Ureter (tissue), 1 donor: ENCODE data around the gene POU2F1. TPM values are rescaled to one million over a fixed set of nuclear protein-coding genes. Genes with fewer than 3 reads are reported as not detected.

Experiments
- DNase-seq: peaks from one replicate; pipeline ENCODE4 v3.0.0-alpha.2; 2020; ENCODE audit warnings: low spot score
- total RNA-seq: library from RNA; stranded (reverse); gene quantifications from one replicate; pipeline ENCODE4 v1.2.4, GENCODE V29; 2023
- donor health status: DM: yes; HTN: yes; CAD: no.

POU2F1 gene
- total RNA-seq, 1 donor from 2014 or later: 31.5 TPM

DNA sequence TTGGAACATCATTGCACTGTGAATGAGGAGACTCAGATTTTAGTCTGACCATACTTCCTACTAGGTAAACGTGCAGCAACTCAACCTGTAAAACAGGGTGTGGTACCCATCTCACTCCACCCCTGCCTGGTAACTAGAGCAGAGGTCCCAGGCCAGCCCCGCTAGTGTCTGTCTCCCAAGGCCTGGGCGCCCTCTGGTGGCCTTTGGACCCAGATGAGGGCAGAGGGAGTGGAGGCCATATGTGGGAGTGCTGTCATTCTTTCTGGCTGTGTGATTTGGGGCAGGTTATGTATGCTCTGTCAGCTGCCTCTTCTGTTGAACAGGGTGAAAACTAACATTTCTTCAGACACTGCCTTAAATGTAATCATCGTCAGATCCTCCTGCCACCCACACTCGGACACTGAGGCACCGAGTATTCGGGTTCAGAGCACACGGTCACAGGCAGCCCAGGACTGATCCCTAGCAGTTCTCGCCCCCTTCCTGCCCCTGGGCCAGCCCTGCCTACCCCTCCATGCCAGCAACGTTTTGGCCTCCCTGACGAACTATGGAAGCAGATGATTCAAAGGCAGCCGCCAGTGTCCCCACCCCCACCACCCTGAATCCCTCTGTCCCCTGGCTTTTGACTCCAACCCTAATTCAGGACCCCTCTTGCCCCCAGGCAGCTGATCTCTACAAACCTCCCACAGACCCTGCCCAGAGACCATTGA lies 221.6 kb downstream of the POU2F1 start:
- DNase-seq: peak; percentile 91

DNA sequence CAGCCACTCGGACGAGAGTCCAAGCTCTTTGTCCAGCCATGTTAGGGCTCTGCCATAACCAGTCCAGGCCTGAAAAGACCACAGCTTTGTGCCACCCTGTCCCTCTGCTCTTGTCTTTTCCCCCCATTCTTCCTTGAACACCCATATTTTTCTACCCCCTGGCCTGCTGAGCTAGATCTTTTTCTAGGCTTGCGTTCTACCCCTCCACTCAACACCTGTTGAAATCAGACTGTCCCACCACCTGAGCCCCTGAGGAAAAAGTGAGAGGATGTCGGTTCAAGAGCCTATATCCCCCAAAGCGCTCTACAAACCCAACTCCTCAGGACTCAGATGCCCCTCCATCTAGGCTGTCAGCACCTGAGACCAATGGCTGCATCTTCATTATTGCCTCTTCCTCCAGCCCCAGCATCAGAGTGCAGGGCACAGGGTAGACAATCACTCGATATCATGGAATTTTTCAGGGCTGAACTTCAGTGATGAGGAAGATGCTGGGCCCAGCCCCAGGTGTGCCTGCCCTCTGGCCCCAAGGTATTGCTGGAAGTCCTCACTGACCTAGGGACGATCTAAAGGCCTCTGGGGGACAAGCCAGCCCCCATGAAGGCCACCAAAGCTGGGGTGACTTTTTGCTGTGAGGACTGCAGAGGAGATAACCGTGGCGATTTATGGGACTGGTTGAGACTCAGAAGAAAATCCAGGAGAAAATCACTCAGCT lies 222.3 kb downstream of the POU2F1 start:
- peak; percentile 30 for DNase-seq

DNA sequence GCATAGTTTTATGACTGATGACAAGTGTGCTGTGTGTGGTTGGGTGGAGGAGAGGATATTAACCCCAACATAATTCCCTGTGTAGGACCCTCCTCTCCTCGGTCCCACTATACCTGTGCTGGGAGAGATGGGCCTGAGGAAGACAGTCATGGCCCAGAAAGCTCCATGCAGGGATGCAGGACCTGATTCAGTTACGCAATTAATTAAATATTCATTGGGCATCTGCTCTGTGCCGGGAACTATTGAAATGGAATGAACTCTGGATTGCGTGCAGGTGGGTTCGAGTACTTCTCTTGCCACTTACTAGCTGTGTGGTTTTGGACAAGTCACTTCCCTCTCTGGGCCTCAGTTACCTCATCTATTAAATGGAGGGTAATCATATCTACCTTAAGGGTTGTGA lies 223.1 kb downstream of the POU2F1 start:
- peak; percentile 32 for DNase-seq

DNA sequence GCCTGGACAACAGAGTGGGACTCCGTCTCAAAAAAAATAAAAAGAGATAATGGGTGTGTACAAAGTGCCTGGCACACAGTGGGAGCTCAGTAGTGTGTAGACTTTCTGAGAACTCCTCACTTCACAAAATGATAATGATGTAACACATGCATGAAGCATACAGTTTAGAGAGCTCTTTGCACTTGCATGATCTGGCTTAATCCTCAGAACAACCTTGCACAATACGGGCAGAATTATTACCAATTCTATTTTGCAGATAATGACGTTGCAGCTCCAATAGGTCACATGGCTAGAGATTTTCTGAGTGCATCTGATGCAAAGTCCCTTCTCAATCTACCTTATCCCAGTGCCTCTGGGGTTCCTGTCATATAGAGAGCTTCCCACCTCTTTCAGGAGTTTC lies 226.3 kb downstream of the POU2F1 start:
- DNase-seq: no peak

DNA sequence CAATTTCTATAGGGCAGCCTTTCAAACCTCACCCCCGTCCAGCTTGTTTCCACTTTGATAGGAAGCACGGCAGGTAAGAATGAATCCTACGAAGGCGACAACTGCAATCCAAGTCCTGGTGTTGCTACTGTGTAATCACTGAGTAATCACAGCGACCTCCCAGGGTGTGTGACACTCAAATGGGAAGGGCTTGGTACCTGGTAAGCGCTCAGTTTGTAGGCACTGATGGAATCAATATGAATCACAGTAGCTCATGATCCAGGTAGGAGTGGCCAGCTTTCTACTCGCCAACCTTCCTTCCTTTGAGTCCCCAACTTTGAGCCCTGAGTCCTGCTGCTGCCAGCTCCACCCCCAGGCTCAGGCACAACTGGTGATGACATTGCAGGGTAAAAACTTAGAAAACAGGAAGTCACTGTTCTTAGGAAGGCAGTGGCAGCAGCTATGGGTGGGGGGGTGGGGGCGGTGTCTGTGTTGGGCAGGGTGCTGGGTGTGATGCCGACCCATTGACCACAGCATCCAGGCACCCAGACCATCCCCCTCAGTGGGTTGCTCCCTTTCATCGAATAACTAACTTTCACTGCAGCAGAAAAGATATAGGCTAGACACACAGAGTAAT lies 226.9 kb downstream of the POU2F1 start:
- peak; percentile 65 for DNase-seq

DNA sequence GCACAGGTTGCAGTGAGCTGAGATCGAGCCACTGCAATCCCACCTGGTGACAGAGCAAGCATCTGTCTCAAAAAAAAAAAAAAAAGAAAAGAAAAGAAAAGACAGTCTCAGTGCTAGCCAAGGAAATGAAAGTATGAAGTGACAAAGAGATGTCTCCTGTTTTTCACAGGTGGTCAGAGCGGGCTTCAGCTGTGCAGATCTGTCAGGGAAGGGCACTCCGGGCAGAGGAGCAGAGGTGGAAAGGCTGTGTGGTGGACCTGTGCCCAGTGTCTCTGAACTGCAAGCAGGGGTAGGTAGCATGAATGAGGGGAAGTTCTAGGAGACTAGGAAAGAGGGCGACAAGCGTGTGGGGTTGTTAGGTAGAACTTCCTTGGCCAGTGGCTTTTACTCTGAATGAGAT lies 230.2 kb downstream of the POU2F1 start:
- DNase-seq: no peak

DNA sequence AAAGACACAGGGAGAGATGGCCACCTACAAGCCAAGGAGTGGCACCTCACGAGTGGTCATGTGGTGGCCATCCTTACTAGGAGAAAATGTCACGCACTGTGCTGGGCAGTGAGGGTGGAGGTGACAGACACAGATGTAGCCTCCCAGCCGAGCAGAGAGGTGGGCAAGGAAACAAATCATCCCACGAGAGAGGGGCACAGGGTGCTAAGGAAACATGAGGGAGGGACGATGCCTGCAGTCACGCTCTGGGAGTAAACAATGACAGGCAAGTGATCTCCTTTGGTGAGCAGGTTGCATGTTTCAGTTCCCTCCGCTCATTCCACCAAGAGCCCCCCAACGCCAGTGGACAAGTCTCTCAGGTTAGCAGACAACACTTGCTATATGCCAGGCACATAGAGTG lies 231.8 kb downstream of the POU2F1 start:
- DNase-seq: no peak

DNA sequence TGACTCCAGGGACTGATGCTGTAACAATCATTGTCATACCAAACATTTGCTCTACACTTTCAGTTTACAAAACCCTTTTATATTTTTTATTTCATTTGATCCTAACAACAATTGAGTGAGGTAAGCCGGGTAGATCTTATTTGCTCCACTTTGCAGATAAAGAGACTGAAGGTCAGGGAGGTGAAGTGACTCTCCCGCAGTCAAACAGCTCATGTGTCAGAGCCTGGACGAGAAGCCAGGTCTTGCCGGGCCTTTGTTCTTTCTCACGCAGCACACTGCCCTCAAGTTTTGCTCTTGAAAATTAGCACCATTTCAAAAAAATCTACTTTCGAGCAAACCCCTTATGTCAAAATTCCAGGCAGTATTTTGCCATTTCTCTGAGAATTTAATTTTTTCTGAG lies 232.4 kb downstream of the POU2F1 start:
- no peak for DNase-seq

DNA sequence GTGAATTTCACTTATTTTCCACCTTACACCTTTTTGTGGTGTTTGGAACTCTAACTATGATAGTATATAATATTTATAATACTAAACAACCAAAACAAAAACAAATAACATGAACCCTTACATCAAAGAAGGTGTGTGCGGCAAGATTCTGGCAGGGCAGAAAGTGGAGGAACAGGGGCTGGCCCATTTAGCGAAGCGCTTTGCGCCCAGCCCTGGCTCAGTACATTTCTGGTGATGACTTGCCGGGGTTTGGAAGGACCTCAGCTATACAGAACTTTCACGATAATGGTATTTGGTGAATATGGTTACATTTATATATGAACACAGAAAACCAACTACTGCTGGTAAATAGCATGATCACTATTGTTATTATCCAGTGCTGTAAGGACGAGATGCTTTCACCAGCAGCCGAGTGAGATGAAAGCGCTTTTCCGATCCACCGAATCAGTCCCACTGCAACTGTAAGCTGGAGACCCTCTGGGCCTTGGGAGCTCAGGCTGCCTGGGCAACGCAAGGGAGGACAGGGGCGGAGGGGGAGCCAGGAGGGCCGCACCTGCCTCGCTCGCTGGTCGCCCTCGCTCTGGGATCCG lies 233.7 kb downstream of the POU2F1 start:
- no peak for DNase-seq

DNA sequence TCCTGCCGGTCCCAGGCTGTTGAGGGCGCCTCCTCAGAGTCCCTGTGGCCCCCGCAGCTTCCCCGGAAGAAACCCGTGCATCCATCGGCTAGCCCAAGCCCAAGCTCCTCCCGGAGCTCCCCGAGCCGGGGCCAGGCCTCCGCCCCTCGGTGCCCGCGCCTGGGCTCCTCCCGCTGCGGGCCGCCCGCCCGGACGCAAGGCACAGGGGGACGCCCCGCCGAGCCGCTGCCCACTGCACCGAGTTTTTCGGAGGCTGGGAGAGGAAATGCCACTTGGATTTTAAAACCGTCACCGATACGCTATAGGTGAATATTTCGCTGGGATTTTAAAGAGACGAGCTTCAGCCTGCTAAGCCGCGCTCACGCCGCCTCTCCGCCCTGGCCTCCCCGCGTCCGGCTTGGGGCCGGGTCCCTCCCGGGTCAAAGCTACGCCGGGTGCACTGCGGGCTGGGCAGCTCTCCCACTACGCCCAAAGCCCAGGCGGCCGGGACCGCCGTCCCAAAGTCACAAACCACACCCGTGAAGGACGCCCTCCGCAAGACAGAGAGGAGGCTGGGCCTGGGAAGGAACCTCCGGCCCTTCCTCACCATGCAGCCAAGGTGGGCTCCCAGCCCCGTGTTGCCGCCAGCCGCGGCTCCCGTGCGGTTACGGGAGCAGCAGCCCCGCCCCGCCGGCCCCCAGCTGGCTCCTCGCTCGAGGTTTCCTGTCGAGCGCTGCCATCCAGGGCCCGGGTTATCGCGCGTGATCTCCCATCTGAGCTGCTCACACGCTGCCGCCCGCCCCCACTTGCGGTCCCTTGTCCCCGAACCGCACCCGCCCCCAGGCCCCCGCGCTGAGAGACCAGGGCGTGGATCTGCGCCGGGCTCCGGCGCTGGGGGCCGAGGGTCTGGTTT lies 234.5 kb downstream of the POU2F1 start:
- DNase-seq: peak; percentile 73

DNA sequence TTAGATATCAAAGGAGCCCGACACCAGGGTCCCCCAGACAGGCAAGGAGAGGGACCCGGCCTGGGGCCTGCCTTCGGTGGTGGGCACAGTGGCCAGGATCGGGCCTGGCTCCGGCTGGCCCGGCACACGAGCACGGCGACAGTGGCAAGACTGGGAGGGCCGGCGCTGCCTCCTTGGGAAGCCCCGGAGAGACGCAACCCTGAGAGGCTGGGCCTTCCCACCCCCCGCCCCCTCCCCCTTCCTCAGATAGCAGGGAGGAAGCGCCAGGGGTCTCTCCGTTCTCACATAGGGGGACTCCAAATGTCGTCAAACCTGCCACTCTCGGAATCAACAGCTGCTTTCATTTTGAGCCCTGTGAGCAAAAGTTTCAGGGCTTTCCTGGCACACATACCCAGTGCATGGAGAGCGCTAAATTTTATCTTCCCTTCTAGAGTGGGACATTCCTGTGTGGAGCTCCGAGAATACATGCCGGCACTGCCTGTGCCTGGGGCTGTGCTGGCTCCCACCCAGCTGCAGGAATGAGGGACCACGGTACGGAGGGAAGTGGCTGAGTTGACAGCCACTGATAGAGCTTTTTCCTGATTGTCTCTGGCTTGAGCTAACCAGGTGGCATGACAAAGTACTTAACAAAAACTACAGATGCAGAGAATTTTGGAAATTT lies 235.2 kb downstream of the POU2F1 start:
- no peak for DNase-seq

DNA sequence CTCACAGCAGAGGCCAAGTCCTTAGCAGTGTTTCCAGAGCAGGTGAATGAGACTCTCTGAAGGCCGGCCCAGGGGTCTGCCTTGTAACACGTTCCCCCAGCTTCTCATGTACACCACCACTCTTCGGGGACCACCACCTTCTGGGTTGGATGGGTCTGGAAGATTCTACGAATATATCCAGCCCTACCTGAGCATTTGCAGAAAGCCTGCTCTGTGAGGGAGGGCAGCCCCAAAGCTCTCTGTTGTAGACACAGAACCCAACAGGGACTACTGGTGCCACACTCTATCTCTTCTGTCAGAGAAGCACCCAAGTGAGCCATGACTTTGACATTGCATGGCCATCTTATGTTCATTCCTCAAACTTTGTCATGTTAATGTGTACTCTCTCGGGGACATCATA lies 235.8 kb downstream of the POU2F1 start:
- no peak for DNase-seq

DNA sequence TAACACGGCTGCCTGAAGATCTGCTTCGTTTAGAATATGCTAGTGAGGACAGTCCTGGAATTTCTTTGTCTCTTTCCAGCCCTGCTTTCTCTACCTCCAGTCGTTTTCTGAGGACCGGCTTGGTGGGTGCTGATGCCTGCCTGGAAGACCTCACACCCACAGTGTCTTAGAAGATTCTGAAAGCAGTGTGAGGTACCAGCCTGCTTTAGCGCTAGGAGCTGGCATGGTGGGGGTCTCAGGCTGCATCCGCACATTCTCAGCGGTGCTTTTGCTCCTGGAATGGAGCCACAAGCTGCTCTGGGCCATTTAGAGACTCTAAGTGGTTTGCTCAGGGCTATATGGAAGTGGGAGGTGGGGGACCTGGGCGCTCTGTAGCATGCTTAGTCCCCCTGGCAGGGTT lies 236.2 kb downstream of the POU2F1 start:
- DNase-seq: no peak

DNA sequence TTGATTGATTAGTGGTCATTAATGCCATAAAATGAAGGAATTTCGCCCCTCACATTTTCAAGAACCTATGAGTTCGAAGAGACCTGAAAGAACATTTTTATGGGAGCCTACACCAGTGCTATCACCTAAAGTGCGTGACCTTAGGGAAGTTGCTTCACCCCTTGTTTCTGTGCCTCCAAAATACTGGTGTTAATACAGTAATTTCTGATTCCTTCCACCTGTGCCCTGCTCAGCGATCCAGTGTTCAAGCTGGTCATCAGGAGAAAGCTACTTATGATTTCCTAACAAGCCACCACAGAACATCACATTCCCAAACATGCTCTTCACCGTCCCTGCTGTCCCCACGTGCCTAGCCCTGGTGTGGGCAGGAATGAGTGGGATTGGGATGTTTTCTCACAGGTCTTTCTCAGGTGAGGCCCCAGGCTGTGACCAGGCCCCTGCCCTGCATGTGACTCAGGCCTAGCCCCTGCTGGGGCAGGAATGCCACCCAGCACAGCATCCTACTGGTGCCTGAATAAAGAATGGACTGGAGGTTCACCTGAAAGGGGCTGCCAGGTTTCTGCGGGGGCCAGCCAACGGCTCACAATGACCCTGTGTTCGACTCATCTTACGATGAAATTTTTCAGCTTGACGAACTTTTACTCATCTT lies 237.4 kb downstream of the POU2F1 start:
- no peak for DNase-seq

DNA sequence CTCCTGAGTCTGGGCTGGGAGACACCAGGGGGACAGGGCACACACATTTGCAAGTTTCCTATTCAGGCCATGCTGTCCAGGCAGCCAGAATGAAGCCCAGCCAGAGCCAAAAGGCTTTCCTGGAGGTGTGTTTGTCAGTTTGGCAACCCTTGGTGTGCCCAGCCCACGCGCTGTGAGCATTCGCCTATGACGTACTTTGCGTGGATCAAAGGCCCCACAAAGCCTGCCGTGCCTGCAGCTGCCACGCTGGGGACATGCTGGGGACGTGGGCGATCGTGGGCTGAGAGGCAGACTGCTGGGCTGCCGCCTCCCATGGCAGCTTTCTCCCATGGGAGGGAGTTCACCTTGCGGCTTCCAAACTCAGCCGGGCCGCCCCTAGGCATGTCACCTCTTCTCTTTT lies 240.2 kb downstream of the POU2F1 start:
- no peak for DNase-seq

DNA sequence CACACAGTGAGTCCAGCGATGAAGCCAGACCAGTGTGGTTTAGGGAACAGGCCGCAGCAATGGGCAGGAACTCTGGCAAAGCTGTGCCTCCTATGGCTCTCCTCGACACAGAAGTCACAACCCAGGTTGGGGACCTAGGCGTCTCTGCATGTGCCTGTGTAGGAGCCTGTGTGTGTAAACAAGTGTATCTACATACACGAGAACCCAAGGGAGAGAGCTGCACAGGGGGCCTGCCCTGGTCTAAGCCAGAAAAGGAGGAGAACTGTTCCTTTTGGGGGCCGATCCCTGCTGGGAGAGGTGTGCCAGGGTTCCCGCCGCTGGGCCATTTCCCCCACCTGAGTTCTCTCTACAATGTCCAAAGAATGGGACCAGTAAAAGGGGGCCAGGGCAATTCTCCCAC lies 241.7 kb downstream of the POU2F1 start:
- no peak for DNase-seq

DNA sequence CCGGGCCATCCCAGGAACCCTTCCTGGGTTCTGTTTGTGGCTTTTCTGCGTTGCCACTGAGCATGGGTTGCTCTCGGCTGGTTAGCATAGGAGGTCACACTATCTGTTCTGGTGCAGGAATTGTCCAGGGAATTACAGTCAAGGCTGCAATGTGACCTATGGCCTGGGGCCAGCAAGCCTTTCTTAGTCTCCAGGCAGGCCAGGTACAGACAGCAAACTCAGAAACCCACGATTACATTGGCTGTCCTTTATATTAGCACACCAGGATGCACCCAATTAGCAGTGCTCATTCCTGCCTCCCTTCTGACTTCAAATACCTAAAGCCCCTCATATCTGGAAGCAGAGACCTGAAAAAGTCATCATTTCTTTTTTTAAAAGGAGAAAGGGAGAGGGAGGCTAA lies 242.4 kb downstream of the POU2F1 start:
- no peak for DNase-seq

DNA sequence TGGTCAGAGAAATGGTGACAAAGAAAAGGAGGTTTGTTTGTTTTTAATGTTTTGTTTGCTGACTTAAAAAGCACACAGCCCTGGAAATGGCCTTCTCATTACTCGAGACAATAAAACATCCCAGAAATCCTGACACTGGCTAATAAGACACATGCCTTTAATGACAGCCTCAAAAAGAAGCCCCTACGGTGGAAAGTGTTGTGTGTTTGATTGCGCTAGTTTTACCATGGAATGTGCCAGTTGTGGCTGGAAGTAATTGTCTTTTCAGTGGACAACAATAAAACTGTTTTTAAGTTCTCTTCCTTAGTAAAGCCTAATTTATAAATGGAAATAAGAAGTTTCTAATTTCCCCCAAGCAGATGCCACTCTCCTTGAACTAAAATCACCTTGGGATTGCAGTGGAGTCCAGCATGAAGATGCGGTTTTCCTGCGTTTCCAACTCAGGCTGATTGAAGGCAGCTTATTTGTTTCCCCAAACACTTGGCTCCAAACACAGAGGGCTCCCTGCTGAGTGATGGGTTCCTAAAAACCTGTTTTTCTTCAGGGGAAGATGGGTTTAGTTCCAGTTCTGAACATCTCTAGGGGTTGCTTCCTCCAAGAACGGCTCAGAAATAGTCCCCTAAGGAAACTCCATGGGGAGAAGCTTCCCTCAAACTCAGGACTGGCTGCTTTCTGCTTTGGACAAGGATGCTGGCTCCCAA lies 243.3 kb downstream of the POU2F1 start:
- DNase-seq: no peak

DNA sequence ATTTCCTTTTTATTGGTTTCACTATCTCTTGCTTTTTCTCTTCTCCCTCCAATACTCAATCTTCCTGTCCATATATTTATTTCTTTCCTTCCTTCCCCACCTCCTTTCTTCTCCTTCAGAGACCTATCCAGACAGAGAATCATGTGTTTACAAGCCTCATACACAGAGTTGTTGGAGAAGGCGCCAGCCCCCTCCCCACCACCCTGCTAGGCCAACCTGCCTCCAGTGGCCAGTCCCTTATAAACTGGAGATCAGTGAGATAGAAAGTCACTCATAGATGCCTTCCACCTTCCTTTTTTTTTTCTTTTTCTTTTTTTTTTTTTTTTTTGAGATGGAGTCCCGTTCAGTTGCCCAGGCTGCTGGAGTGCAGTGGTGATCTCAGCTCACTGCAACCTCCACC lies 244.3 kb downstream of the POU2F1 start:
- DNase-seq: no peak

DNA sequence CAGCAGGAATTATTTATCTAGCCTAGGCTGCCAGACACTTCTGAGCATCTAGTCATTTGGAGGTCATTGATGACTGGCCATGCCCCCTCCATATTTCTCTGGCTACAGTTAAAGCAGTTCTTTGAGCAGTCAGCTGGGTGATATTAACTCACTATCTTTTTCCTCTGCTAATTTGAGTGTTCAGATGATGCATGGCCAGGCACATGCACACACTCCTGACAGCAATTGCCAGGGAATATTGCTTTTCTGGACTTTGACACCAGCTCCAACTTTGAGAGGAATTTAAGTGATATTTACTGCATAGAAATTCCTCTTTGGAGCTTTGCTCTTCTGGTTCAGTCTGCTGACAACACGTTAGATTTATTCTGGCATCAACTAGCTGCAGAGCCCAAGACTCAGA lies 245.1 kb downstream of the POU2F1 start:
- no peak for DNase-seq
